DND-41 (cell line): ENCODE results near the gene MRPS31.
"Not testable (repeated sequence)": the region's sequence is repeated elsewhere in the genome, so short reads cannot be mapped to it uniquely, and the experiment has no call there.

Experiments used
- EZH2 ChIP-seq: IDR thresholded peaks from 3 replicates; pipeline ENCODE4 v1.6.1; 2012; ENCODE audit warnings: borderline replicate concordance, low read depth, mild to moderate bottlenecking, moderate library complexity, low read length, inconsistent platforms; ENCODE audit not compliant: severe bottlenecking
- TF ChIP-seq, protein P1 (sequence below): IDR thresholded peaks from 2 replicates; pipeline ENCODE4 v1.5.1; 2012; ENCODE audit warnings: borderline replicate concordance, low read length, moderate library complexity, mild to moderate bottlenecking; ENCODE audit not compliant: poor library complexity, severe bottlenecking; ENCODE audit errors: extremely low read depth

DNA sequence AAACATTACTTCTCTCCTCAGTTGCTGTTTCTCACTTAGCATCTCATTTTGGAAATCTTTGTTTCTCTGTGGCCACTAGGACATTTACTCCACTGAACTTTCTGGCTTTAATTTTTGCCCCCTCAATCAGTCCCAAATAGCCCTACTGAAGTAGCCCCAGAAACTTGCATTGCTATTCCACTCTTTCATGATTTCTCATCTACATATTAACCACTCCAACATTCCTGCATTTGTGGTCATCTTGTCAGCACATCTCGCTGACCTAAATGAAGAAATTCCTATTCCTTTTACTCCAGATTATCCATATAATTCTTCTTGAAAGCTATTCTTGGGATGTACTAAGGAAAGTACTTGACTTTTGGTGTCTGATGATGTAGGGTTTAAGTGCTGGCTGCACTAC, 56.6 kb downstream of the MRPS31 start:
- TF ChIP-seq, protein P1, sequence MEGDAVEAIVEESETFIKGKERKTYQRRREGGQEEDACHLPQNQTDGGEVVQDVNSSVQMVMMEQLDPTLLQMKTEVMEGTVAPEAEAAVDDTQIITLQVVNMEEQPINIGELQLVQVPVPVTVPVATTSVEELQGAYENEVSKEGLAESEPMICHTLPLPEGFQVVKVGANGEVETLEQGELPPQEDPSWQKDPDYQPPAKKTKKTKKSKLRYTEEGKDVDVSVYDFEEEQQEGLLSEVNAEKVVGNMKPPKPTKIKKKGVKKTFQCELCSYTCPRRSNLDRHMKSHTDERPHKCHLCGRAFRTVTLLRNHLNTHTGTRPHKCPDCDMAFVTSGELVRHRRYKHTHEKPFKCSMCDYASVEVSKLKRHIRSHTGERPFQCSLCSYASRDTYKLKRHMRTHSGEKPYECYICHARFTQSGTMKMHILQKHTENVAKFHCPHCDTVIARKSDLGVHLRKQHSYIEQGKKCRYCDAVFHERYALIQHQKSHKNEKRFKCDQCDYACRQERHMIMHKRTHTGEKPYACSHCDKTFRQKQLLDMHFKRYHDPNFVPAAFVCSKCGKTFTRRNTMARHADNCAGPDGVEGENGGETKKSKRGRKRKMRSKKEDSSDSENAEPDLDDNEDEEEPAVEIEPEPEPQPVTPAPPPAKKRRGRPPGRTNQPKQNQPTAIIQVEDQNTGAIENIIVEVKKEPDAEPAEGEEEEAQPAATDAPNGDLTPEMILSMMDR, result not testable (repeated sequence)
- TF ChIP-seq EZH2, result not testable (repeated sequence)
